ENCODE results near the gene SNRPE.

Gene SNRPE

DNA sequence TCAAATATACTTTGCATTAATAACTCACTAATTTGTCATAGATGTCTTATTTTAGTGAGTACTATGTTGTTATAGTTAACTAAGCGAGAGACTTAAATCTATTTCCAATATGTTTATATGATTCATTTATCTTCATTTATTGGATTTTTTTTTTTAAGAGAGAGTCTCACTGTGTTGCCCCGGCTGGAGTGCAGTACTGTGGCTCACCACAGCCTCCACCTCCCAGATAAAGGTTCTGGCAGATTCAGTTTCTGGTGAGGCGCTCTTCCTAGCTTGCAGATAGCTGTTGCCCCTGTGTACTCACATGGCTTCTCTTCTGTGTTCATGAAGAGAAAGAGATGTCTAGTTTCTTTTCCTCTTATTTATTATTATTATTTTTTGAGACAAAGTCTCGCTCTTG is 43.9 kb downstream of the SNRPE start:
- H3K4me3 ChIP-seq (ENCODE audit: low read length), result no peak overlapping the region
- no peak for TF ChIP-seq ZNF274 (IDR thresholded peaks at IDR 0.05; ENCODE audit: low read depth, low read length)

DNA sequence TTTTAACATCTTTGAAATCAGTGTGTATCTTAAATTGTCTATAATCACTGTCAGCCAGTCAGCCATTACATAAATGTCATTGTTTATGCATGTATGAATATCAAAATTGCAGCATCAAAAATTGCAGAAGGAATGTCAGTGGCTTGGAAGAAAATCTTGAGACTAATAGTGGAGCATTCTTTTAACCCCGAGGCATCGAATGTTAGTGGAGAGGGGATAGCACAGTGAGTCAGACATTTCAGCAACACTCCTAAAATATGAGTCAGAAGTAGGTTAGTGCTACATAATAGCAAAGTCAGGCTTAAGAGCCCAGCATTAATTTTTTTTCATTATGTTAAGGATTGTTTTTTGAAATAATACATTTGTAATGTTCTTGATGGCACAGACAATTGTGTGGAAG is 45.5 kb downstream of the SNRPE start:
- H3K4me3 ChIP-seq (ENCODE audit: low read length), result no peak overlapping the region

DNA sequence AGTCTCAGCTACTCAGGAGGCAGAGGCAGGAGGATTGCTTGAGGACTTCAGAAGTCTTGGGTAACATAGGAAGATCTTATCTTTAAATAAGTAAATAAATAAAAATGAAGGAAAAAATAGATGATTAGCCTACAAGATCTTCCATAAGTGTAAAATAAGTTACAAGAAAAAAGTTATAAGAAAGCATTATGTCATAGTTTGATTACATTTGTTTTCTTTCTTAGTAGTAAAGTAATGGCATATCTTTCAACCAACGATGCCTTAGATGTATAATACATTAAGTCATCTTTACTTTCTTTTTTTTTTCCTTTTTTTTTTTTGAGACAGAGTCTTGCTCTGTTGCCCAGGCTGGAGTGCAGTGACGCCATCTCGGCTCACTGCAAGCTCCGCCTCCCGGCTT is 46.5 kb downstream of the SNRPE start:
- H3K4me3 ChIP-seq (ENCODE audit: low read length), result no peak overlapping the region
- no peak for TF ChIP-seq ZNF274 (IDR thresholded peaks at IDR 0.05; ENCODE audit: low read depth, low read length)

More for the DNA sequence above, 45.5 kb downstream of the SNRPE start:
- no peak for TF ChIP-seq ZNF274 (IDR thresholded peaks at IDR 0.05; ENCODE audit: low read depth, low read length)

DNA sequence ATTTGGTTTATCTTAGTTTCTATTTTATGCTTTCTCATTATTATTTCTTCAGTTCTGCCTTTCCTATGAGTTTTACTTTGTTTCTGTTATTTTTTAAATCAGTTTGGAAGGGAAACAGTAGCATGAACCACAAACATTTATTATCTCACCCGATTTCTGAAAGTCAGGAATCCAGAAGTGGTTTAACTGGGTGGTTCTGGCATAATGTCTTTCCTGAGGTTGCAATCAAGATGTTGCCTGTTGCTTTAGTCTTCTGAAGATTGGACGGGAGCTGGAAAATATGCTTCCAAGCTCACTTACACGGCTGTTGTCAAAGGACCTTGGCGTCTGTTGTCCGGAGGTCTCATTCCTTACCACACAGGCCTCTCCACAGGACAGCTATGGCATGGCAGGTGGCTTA is 50.4 kb downstream of the SNRPE start:
- H3K4me3 ChIP-seq (ENCODE audit: low read length), result no peak overlapping the region

DNA sequence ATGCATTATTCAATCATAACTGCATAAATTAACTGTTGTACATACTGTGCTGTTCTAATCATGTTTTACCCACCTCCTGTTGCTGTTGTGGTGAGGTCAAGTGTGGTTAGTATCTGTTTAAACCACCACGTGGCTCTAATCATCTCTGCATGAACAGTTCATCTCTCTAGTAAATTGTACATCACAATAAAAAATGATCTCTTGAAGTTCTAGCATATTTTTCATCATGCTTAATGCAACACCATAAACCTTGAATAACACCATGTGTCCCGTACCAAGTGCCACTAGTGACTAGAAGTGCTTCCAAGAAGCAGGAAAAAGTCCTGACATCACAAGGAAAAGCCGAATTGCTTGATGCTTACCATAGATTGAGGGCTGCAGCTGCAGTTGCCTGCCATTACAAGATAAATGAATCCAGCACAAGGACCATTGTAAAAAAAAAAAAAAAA is 51.7 kb downstream of the SNRPE start:
- TF ChIP-seq ZNF274 (IDR thresholded peaks at IDR 0.05; ENCODE audit: low read depth, low read length), result no peak

More for the DNA sequence above, 50.4 kb downstream of the SNRPE start:
- no peak for TF ChIP-seq ZNF274 (IDR thresholded peaks at IDR 0.05; ENCODE audit: low read depth, low read length)

DNA sequence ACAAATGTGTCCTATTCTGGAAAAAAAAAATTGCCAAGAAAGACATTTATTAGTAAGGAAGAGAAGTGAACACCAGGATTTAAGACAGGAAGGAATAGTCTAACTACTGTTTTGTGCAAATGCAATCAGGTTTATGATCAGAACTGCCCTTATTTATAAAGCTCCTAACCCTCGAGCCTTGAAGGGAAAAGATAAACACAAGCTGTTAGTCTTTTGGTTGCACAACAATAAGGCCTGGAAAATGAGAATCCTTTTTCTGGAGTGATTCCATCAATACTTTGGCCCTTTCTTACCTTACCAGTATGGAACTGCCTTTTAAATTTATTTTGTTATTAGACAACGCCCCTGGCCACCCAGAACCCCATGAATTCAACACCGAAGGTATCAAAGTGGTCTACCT is 52.9 kb downstream of the SNRPE start:
- H3K4me3 ChIP-seq (ENCODE audit: low read length), result no peak overlapping the region
- TF ChIP-seq ZNF274 (IDR thresholded peaks at IDR 0.05; ENCODE audit: low read depth, low read length), result no peak

More for the DNA sequence above, 51.7 kb downstream of the SNRPE start:
- H3K4me3 ChIP-seq (ENCODE audit: low read length), result no peak overlapping the region

DNA sequence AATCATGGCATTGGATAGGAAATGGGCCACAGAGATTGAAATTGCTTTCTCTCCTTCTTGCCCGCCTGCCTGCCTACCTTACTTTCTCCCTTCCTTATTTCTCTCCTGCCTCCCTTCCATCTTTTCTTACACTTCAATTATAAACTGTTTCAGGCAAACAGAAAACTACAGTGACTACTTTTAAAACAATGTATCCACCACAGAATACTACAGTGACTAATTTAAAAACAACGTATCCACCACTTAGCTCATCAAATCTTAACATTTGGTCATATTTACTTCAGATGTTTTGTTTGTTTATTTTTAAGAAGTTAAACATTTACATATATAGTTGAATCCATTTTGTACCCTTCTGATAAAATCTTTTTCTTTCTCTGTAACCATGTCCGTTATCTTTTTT is 54.4 kb downstream of the SNRPE start:
- no peak for TF ChIP-seq ZNF274 (IDR thresholded peaks at IDR 0.05; ENCODE audit: low read depth, low read length)
- H3K4me3 ChIP-seq (ENCODE audit: low read length), result no peak overlapping the region

DNA sequence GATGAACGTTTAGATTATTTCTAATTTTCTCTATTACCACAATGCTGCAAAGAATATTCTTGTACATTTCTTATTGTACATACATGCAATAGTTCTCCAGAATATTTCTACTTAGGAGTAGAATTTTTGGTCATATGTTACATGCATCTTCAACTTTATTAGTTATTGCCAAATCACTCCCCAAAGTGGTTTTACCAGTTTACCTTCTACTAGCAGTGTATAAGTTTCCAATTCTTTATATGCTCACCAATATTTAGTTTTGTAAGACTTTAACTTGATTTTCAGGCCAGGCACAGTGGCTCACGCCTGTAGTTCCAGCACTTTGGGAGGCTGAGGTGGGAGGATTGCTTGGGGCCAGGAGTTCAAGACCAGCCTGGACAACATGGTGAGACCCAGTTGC is 55.4 kb downstream of the SNRPE start:
- no peak overlapping the region for H3K4me3 ChIP-seq (ENCODE audit: low read length)
- TF ChIP-seq ZNF274 (IDR thresholded peaks at IDR 0.05; ENCODE audit: low read depth, low read length), result no peak

Data from GM08714 (cell line).